Activated CD8-positive, alpha-beta memory T cell treated with anti-CD3 and anti-CD28 coated beads, Interleukin-2, amount 50 U/mL, for 24 hours (primary cell): Measurements from ENCODE around the gene BCL2.

Source experiments
- DNase-seq: peaks from one replicate; pipeline ENCODE4 v3.0.0-alpha.2; 2020; ENCODE audit errors: extremely low read depth

BCL2 gene

DNA sequence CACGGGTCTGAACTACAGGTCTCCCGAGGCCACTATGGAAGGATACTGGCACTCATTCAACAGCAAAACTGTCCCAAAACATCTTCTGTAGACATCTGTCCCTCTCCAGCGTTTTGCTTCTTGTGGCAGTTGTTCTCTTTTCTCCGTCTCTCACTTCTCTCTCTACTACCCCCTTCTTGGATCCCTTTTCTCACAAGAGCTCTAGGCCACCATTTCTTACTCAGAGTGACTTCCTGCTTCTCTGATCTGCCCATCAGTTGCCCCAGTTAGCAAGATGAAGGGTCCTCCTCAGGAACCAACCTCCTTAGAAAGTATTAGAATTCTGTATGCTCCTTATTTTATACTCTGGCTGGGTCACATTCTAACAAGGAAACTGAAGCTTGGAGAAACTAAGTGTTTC, 32.6 kb downstream of the BCL2 start:
- no peak for DNase-seq

DNA sequence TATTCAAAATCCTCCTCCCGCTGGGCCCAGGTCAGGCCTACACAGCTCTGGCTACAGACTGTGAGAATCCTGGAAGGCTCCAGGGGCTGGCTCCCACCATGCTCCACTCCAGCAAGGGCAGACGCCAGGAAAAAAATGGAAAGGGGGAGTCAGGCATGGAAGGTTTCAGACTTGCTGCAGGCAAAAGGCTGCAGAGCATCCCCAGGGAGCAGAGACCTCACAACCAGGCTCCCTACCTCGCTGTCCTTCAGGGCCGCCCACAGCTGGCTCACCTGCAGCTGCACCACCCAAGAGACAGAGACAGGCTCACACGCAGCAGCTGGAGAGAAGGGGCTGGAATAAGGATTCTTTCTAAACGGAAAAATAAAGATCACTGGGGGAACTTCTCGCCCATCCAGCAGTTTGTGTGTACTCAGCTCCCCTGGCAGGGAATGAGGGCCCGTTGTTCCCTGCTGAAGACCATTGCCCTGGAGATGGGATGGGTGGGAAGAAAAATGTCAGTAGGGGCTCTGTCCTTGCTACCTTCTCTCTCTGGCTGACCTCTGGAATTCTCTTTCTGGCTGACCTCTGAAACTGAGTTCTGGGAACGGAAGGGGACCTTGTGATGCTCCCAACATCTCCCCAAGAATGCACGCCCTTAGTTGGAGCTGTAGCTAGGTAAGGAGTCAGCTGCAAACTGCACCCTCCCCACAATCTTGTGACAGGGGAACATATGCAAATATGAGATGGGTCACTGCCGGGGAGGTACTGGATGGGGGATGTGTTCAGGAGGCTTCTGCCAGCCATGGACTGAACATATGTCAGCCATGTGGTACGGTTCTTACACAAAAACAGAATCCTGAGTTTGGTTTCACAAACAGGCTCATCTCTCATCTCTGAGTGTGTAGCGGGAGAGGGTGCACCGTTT, 34.5 kb downstream of the BCL2 start:
- DNase-seq: no peak

DNA sequence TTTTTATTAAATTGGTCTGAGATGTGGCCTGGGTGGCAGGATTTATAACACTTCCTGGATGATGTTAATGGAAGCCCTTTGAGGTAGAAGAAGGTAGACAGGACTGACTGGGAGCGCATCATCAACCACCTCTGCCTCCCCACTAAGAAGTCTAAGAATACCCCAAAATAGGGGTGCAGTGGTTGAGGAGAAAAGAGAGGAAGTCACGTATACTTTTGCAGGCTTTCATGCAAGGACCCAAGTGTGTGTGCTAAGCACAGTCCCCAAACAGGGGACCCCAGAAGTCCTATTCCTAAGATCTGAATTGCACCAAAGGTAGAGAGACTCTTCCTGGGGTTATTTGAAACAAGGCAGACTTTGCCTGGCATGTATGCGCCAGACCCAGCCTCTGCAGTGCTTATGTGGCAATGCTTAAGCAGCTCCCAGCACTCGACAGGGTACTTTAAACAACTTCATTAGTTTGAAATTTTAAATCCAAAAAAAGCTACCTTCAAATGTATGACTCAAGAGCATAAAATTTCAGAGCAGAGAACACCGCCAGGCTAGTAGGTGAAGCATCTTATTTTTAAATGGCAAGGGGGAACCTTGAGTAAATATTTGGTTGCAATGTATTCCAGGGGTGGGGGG, 35.3 kb downstream of the BCL2 start:
- DNase-seq: no peak

DNA sequence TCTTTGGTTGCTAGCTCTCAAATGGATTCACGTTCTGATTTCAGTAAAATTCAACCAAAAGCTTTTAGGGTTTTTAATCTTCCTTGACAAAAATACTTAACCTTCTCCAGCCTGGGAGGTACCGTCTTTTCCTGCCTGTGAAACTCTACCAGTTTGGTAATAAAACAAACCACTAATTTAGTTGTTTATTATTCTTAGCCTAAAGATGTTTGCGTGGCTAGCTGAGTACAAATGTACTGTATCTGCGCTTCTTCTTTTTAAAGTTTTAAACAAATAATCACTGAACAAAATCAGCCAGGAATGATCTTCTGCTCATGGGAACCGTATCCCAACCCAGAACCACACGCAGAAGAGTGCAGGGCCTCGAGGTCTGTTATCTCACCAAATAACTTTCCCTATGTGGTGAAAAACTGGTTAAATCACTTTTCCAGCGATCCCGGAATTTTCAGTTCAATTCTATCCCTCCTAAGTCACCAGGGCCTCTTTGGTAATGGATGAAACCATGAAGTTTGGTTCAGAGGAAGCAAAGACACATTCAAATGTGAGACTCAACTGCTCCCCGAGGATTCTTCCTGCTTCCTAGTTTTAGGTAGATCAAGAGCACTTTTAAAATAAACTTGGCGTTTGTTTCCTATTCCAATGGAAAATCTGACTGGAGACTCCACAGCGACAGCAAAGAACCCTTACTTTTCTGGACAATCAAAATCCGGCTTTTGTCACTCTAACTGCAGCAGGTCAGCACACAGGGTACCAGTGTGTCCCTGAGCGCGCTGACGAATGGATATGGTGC, 36.1 kb downstream of the BCL2 start:
- DNase-seq: no peak

DNA sequence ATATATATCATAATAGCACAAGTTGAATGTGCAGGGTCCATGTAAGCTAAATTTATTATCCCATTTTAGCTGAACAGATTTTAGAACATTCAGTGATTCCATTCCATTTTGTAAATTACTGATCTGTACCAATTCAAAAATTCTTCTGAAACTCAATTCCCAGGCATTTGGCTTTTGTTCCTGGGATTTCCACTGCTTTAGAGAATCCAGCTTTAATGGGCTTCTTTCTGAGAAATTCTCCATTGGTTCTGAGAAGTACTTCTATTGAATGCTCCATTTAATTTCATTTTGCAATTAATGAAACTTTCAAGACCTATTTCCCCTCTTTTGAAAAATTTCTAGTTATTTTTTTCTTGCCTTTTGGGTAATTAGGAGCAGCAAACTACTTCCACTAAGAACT, 36.8 kb downstream of the BCL2 start:
- no peak for DNase-seq

DNA sequence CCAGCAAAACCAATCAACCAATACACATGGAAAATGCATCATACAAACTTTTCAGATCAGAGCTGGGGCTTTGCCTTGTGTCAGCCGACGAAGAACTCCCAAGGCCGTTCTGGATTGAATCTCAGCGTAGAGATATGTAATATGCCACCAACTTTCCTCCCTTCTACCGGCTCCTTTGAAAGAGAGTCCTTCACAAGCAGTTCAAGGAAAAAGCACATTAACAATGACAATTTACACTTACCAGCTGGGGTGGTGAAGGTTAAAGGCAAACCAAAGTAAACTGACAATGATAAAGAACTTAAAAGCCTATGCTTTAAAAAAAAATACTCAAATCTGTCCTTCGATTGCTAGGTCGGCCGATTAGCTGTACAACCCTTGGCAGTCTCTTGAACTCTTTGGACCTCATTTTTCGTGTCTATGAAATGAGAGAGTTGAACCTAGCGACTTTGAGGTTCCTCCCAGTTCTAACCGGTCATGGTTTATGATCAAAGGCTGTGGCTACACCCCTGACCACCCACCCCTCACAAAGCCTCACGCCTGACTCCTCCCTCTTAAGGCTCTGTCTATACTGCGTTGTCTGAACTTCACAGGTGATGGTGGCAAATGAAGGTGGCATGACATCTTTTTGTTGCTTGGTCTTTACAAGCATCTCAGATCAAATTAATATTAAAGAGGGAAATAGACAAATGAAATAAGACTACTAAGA, 46.2 kb downstream of the BCL2 start:
- no peak for DNase-seq

DNA sequence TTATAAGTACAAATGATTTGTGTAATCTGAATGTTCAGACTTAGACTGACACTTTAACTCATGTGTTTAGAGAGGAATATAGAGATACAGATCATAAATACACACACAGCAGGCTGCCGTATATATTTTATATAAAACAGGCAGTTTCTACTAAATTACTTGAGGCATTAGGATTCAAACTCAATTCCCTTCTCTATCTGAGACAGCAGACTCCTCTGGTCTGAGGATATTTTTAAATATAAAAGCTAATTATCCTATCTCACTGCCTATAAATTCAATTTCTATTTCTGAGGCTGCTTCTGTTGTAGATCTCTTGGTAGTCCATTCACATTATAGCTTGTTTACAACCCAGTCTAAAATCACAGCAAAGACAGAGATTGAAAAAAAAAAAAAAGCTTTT, 46.9 kb downstream of the BCL2 start:
- DNase-seq: no peak

DNA sequence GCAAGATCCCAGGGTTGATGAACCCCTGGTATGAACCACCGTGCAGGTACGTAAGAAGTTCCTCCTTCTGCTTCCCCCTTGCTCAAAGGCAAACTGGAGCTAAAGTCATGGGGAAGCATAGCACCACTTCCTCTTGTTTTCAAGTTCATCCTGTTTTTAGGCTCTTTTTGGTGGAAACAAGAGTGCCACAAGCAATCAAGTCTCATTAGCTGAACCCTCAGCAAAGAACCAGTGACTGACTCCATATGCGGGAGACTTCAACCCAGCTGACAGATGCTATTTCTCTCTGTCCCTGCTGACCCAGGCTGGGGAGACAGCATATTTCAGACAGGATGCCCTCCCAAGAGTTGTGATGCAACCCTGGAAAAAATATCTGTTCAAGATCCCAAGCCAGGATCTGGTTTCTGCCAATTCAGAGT, 47.7 kb downstream of the BCL2 start:
- no peak for DNase-seq

DNA sequence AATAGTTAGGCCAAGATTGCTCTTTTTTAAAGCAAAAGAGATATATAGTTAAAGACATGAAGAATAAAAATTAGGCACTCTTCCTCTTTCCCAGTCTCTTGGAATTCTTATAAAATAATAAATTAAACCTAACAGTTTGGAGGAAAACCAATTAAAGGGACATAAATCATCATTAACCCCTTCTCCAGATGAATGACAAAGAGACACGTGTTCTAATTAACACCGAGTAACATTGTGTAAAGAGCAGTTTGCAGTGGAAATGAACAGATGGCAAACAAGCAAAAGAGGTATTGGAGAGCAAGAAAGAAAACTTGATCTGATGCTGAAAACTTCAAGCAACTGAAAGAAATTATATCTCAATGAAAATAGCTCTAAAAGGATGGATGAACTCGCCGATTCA, 48.4 kb downstream of the BCL2 start:
- DNase-seq: no peak

DNA sequence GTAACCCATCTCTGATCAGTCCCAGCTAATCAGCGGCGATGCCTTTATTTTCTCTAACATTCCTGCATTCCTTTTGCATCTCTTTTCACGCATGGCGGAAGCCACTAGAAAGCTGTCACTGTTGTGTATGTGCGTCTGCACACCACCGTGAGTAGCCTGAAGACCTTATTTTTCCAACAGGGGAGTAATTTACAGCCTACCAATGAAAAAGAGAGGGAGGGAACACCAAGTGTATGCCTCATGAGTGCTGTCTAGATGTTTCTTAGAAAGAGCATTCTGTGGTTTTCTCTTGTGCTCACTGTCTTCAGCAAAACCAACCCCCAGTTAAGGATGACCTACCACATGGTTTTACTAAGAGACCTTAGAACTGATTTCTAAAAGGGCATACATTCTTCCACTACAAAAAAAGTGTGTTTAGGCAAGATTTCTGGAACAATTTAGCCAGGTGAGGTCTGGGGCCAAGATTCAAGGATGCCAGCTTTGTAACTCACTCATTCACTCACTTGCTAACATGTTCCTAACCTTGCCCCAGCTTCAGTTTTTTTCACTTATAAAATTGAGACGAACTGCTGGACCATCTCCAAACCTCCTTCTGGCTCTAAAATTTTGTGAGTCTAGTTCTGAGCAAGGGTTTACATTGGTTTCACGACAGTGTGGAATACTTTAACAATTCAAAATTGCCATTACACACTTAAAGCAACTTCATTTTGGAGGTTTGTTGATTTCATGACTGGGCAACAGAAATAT, 51.4 kb downstream of the BCL2 start:
- DNase-seq: no peak

DNA sequence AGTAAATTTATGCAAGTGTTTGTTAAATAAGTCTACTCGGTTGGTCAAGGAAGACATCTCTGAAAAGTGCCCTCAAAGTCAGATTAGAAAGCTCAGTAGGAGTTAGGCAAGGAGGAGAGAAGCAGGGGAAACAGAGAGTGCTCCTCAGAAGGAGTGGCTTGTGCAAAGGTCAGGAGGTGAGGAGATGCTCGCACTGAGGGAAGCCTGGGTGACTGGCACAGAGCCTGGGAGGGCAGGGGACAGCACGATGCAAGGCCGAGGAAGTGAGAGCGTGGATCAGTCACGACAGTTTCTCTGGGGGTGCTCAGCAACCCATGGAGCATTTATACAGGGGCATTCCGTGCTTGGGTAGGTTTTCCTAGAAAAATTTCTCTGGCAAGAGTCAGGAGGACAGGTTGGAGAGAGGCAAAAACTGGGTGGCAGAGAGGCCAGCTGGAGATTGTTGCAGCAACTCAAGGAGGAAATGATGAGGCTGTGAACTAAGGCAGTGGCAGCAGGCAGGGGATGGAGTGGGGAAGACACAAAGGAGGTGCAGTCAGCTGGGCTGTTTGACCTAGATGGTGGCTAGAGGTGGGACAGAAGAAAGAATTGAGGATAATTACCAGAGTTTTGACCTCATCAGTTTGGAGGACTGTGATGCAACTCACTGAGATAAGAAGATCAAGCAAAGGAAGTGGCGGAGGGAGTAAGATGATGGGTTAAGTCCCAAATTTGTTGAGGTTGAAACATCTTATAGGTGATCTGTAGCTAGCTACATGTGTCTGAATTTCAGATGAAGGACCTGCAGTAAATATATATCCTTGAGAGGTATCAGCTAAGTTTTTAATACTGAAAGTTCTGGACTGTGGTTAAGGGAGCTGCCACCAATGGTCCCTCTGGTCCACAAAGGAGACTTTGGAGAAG, 52.4 kb downstream of the BCL2 start:
- no peak for DNase-seq

DNA sequence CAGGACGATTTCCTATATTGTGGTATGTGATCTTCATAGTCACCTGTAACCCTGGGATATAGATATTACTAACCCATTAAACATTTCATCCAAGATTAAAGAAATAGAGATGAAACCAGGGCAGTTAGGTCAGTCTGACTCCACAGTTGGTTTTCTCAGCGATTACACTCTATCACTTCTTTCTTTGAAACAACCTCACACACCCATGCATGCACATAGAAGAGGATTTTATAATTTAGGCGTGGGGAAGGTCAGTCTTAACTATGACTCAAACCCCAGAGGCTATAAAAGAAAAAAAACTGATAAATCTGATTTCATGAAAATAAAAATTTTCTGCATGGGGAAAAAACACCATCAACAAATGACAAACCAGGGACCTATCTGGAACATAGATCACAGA, 54.2 kb downstream of the BCL2 start:
- DNase-seq: no peak

DNA sequence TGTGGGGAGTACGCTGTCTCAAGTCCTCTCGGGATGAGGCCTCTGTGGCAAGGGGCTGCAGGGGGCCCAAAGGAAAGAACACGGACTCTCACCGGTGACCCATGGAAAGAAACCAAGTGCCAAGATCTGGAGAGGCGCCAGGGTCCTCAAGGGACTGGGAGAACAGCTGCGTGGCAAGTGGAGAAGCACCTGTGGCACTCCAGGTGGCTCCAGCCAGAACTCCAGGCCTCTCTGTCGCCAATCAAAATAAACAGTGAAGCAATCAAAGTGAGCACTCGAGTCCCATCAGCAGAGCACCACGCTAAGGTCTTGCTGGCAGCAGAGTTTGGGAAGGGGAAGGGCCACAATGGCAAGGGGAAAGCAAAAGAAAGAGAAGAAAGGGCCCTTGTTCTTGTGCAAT, 54.7 kb downstream of the BCL2 start:
- no peak for DNase-seq

DNA sequence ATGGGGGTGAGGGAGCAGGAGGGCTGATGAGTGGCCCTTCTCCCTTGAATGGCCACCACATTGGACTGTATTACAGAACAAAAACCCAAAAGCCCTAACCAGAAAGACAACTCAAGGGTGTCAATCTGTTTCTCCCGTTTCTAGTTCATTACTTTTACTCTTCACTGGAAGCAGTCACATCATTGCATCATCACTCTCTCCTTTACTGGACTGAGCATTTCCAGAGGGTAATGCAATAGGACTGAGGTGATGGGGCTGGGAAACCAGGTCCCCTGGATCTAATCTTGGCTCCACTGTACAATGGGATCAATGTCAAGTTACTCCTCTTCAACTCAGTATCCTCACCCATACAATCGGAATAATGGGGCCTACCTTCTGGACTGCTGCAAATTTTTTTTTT, 56.1 kb downstream of the BCL2 start:
- no peak for DNase-seq

DNA sequence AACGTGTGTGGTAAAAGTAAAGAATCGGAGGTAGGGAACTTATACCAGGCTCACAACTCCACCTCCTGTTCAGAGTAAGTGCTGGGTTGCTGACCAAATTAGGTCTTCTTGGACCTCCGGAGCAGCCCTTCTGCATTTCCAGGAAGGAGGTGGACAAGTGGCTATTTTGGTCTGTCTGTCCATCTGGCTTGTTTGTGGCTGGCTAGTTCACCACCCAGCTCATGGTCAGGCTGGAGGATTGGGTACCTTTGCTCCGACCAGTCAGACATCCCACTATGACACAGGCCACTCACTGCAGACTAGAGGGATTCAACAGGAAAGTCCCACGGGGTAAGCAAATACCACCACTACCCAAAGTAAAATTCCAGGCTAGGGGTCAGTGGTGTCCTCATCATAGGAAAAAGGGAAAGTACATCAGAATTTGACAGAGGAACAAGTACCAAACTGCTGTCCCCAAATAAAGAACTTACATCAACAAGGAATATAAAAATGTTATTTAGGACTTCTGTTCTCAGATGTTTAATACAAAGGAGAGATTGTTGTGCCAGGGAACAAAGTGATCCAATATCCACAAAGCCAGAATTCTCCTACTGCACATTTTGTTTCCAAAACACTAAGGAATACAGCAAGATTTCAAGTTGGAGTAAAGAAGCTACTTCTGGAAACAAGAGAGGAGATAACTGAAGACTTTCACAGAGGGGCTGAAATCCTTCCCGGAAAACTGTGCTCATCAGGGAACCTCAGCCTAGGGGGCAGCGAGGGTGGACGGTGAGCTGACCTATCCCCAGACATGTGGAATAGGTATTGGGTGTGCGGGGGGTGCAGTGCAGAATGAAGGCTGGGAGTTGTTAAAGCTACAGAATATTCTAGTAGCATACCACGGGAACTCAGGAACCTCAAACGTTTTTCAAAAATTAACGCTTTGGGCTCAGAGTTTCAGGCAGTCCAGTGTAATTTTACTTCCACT, 56.9 kb downstream of the BCL2 start:
- no peak for DNase-seq

DNA sequence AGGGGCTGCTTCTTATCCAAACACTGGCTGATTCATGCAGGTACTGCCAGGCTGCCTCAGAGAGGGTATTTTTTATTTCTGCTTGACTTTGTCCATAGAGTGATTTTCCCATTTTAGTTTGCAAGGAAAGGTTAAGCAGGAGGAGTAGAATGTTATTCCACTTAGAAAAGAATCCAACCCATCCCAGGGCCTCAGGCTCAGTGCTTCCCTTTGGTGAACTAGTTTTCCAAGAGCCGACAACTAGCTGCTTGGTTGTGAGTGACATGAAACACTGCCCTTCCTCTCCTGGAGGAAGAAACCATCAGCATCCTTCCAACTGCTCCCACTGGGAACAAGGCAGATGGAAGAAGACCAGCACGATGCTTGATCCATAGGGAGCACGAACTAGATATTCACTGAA, 58.5 kb downstream of the BCL2 start:
- no peak for DNase-seq

DNA sequence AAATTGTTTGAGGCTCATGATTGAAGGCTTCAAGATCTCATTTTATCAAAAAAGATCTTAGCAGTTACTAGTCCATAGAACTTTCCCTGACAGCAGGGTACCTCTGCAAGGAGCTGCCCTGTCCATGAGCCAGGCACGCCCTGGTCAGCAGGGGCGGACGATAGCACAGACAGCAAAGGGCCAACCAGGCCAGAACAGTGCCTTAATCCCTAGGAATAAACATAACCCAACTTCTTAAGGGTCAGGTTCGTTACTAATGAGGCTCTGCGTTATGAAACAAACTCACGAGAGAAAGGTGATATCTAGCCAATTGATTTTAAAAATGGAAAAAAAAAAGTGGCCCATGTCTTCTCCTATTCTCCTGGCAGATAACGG, 59.2 kb downstream of the BCL2 start:
- DNase-seq: no peak

DNA sequence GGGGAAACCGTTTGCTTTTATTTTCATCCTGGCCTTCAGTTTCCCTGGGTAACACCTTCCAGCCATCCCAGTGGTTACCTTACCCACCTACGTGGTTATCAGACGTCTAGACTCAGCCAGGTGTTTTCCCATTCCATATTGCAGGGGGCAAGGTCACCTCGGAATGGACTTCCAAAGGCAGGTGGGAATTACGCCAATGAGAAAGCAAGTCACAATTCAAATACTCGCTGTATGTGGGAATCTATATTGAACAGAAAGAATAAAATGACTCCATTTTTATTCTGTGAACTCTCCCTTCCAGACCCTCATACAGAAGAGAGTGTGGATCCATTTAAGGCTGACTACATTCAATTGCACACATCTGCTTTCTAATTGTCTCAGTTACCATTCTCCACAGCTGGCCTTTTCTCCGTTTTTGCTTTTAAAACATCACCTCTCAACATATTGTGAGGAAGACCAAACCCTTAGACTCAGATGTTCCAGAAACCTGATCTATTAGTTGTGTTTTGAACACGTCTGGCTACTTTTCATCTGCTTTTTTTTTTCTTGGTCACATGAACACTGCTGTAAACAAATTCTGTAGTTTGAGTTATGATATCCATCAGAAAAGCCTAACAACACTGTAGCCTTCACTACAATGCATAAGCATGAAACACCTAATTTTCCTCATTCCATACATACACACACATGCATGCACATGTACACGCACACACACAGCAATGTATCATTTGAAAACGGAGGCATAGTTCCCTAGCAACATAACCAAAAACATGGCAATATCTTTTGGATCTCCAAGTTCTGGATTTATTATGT, 59.8 kb downstream of the BCL2 start:
- no peak for DNase-seq
